ENCODE data around the gene TPPP2. TPM values are rescaled to one million over a fixed set of nuclear protein-coding genes. Genes with fewer than 3 reads are reported as not detected.

The TPPP2 gene
- total RNA-seq, 4 donors from 2014 or later = not detected

DNA sequence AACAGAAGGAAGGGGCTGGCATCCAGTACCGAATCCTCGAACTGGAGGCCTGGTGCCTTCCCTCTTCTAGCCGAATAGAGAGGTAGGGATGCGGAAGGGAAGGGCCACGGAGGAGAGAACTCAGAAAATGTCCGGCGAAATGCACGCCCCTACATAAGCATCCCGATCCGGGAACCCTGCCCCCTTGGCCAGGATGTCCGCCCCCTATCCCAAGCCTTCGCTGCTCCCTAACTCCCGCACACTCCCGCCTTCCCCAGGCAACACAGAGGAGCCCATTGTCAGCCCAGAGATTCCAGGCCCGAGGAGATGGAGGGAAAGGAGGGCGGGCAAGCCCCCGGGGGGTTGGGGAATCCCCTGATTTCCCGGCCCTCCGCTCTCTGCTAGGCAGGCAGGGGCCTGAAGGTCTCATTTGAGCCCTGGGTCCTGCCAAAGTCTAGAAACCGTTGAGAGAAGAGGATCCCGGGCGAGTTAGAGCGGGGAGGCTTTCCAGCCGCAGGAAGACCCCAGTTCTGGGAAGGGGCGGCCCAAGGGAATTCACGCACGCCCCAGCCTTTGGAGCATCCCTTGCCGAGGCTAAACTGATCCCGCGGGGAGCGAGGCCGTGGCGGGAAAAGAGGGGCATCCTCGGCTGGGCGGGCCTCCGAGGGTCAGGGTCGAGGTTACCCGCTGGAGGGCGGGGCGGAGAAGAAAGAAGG is 39.5 kb downstream of the TPPP2 start:
- H3K27ac ChIP-seq (replicated peaks in 1 of 4) = peak overlapping the region; percentile 88 to 90 (median 90)
- peaks cover 0 to 18% (median 15%) of the 10 kb centered on the region in 4 donors for H3K36me3 ChIP-seq
- no peaks in the 10 kb centered on the region for H3K9me3 ChIP-seq
- no peak for DNase-seq (ENCODE audit: extremely low spot score)
- H3K4me1 ChIP-seq = peaks cover 33 to 54% (median 49%) of the 10 kb centered on the region in 4 donors
- intact Hi-C loops (cut with DNase I) = loop anchor here (2.0 kb wide), 2 partner anchors 23 to 35 kb away; no protein-coding TSS in a partner anchor
- H3K27me3 ChIP-seq = no peaks in the 10 kb centered on the region
- peak overlapping the region; percentile 76 to 86 (median 81) for H3K4me3 ChIP-seq
- no peak for TF ChIP-seq CTCF (IDR thresholded peaks at IDR 0.05)
- no peak for TF ChIP-seq EP300 (IDR thresholded peaks at IDR 0.05)
- no peak for TF ChIP-seq POLR2A (IDR thresholded peaks at IDR 0.05; ENCODE audit: low read depth)
- WGBS = under 1% methylated on average over 24 of the region's 40 CpGs

DNA sequence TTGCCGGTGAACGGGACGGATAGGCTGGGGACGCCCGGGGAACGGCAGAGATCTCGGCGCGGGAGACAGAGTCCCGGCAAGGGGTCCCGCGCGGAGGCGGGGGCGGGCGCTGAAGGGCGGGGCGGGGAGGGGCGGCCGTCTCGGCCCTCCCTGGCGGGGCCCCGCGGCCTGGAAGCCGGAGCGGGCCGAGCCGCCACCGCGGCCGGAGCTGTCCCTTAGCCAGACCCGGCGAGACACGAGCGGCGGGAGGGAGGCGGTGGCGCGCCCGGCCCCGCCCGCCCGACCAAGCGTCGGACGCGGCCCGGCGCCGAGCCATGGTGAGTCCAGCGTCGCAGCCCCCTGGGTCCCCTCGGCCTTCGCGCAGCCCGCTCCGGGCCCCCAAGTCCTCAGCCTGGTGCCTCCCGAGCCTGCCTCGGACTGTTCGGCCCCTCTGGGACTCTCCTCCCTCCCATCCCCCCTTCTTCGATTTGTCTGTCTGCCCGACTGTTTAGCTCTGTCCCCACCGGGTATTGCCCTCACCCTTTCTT is 40.1 kb downstream of the TPPP2 start, which contains the start of gene ARHGEF40:
Gene ARHGEF40 (plus strand): TSS at position 222 of the 527 bp plus-strand sequence. CDS start 93 bp downstream, at position 315.
- TF ChIP-seq POLR2AphosphoS5 (IDR thresholded peaks at IDR 0.05) = peak in 1 of 2 donors; percentile 17
- no peak for TF ChIP-seq EP300 (IDR thresholded peaks at IDR 0.05)

GRCh38 chr14:21070610-21071224 is 40.7 kb downstream of the TPPP2 start:
- H3K36me3 ChIP-seq = peaks cover 2 to 30% (median 27%) of the 10 kb centered on the region in 4 donors
- H3K27ac ChIP-seq (replicated peaks in 1 of 4) = peak overlapping the region; percentile 88 to 90 (median 90)
- no peaks in the 10 kb centered on the region for H3K27me3 ChIP-seq
- H3K9me3 ChIP-seq = no peaks in the 10 kb centered on the region
- intact Hi-C loops (cut with DNase I) = loop anchor here (2.0 kb wide), 1 partner anchor 22 kb away; no protein-coding TSS in a partner anchor
- under 1% methylated on average over 20 of the region's 23 CpGs for WGBS
- peaks cover 33 to 56% (median 50%) of the 10 kb centered on the region in 4 donors for H3K4me1 ChIP-seq
- DNase-seq (ENCODE audit: extremely low spot score) = no peak
- peak overlapping the region; percentile 76 to 86 (median 81) for H3K4me3 ChIP-seq
- TF ChIP-seq CTCF (IDR thresholded peaks at IDR 0.05) (no peak), EP300 (IDR thresholded peaks at IDR 0.05) (no peak), POLR2A (IDR thresholded peaks at IDR 0.05; ENCODE audit: low read depth) (no peak), POLR2AphosphoS5 (IDR thresholded peaks at IDR 0.05) (no peak)

More for the DNA sequence above, 40.1 kb downstream of the TPPP2 start, which contains the start of gene ARHGEF40:
- Histone ChIP-seq H3K9me3 (no peaks in the 10 kb centered on the region), H3K27ac (replicated peaks in 1 of 4) (peak within 1 kb of the TSS; percentile 88 to 90 (median 90)), H3K4me3 (peak within 1 kb of the TSS; percentile 76 to 86 (median 81)), H3K36me3 (peaks cover 0 to 24% (median 22%) of the 10 kb centered on the region in 4 donors), H3K27me3 (no peaks in the 10 kb centered on the region), H3K4me1 (peaks cover 33 to 56% (median 50%) of the 10 kb centered on the region in 4 donors)
- WGBS = 0% methylated on average over 40 of the region's 63 CpGs
- intact Hi-C loops (cut with DNase I) = loop anchor here (2.0 kb wide), 1 partner anchor 23 kb away; no protein-coding TSS in a partner anchor
- no peak for DNase-seq (ENCODE audit: extremely low spot score)

DNA sequence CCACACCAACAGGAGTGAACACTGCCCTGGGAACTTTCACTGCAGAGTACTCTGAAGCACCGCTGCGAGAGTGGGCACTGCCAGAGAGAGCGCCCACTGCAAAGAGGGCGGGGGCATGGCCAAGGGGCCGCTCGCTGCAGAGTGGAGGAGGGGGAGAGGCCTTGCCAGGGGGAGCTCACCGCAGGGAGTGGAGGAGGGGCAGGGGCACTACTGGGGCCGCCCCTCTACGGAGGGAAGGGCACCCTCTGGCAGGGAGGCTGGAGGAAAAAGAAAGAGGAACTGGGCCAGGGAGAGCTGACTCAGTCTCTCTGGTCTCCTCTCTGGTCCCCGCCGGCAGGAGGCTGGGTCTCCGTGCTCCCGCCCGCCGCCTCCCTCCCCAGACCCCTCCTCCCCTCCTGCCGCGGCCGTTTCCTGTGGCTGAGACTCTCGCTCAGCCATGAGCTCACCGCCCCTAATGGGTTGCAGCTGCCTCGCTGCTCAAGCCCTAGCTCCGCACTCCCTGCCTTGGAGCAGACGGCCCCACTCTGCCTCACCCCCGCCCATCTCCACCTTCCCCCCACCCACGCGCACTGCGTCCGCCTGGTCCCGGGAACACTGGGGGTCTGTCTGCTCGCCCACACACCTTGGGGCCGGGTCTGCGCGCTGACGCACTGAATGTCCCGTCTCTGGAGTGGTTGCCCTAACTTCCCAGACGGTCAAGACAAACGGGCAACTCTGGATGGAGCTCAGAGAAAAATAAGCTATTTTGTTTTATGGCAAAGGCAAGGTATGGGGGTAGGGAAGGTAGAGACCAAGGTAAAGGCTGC is 41.4 kb downstream of the TPPP2 start:
- peak in 1 of 2 donors; percentile 58 for TF ChIP-seq POLR2AphosphoS5 (IDR thresholded peaks at IDR 0.05)
- no peak for TF ChIP-seq EP300 (IDR thresholded peaks at IDR 0.05)
- Histone ChIP-seq H3K27ac (replicated peaks in 1 of 4) (peak overlapping the region; percentile 88 to 90 (median 90)), H3K36me3 (peaks cover 7 to 37% (median 34%) of the 10 kb centered on the region in 4 donors), H3K4me1 (peaks cover 33 to 56% (median 50%) of the 10 kb centered on the region in 4 donors), H3K27me3 (no peaks in the 10 kb centered on the region), H3K4me3 (peak overlapping the region; percentile 76 to 86 (median 81)), H3K9me3 (no peaks in the 10 kb centered on the region)
- 0% methylated on average over 24 of the region's 37 CpGs for WGBS
- no peak for DNase-seq (ENCODE audit: extremely low spot score)
- intact Hi-C loops (cut with DNase I) = loop anchor here (2.0 kb wide), 1 partner anchor 21 kb away; no protein-coding TSS in a partner anchor

DNA sequence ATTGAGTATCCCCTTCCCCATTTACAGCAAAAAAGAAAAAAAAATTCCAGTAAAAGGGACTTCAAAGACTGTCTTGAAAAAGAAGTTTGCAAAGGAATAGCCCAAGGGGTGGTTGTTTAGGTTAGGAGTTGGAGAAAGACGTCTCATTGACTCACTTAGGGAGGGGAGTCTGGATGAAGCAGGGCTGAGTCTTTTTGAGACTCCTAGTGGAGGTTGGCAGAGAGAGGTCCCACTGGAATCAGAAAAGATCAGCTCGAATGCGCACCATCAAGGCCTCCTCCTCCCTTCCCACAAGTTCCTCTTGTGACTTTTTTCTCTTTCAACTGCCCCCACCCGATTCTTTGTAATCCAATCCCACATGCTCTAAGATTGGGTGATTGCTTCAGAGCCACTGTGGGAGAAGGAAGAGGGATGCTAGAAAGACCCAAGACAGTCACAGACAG is 42.0 kb downstream of the TPPP2 start:
- TF ChIP-seq POLR2A (IDR thresholded peaks at IDR 0.05; ENCODE audit: low read depth) (no peak), EP300 (IDR thresholded peaks at IDR 0.05) (no peak), POLR2AphosphoS5 (IDR thresholded peaks at IDR 0.05) (no peak), CTCF (IDR thresholded peaks at IDR 0.05) (no peak)
- intact Hi-C loops (cut with DNase I) = no loop called here
- no peak for DNase-seq (ENCODE audit: extremely low spot score)
- Histone ChIP-seq H3K27ac (replicated peaks in 1 of 4) (peak overlapping the region; percentile 88 to 90 (median 90)), H3K27me3 (no peaks in the 10 kb centered on the region), H3K9me3 (no peaks in the 10 kb centered on the region), H3K36me3 (peaks cover 11 to 43% (median 40%) of the 10 kb centered on the region in 4 donors), H3K4me3 (peak overlapping the region; percentile 76 to 86 (median 81)), H3K4me1 (peaks cover 33 to 56% (median 50%) of the 10 kb centered on the region in 4 donors)
- 22% methylated on average over 4 of the region's 4 CpGs for WGBS

Measured in esophagus muscularis mucosa (tissue), 4 donors.